Measurements from ENCODE around the gene TMEM40.
A peak's percentile ranks its signal among the peaks of the same experiment; 100 is the strongest.
"Not testable (repeated sequence)": the region's sequence is repeated elsewhere in the genome, so short reads cannot be mapped to it uniquely, and the experiment has no call there.

Gene TMEM40

DNA sequence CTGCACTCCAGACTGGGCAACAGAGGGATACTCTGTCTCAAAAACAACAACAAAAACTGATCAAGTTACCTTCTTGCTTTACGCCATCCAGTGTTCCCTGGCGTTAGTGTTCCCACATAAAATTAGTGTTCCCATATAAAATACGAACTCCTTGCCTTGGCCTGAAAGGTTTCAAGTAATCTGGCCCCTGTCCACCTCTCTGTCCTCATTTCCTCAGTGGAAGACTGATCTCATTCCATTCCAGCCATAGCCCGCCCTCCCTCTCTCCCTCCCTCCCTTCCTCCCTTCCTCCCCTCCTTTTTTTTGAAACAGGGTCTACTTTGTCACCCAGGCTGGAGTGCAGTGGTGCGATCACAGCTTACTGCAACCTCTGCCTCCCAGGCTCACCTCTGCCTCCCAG, 34.6 kb upstream of the TMEM40 start:
- no peak for ATAC-seq (ENCODE audit: insufficient read depth, low read depth)
- DNase-seq = no peak
- no peak overlapping the region for H3K4me3 ChIP-seq (ENCODE audit: low read depth in 1 of 2, low read length in 2 of 2)
- no peak overlapping the region for H3K27ac ChIP-seq (ENCODE audit: low read length)
- no peak overlapping the region for H2AFZ ChIP-seq (ENCODE audit: low read depth, low read length)
- H3K9me3 ChIP-seq (ENCODE audit: insufficient read depth, low read length, severe bottlenecking) = no peaks in the 10 kb centered on the region
- peaks cover 28% of the 10 kb centered on the region for H3K4me1 ChIP-seq (ENCODE audit: insufficient read depth, low read length)
- no peak for TF ChIP-seq EZH2 (IDR thresholded peaks at IDR 0.05; ENCODE audit: borderline replicate concordance, low read depth, low read length, severe bottlenecking)
- TF ChIP-seq, protein P1, sequence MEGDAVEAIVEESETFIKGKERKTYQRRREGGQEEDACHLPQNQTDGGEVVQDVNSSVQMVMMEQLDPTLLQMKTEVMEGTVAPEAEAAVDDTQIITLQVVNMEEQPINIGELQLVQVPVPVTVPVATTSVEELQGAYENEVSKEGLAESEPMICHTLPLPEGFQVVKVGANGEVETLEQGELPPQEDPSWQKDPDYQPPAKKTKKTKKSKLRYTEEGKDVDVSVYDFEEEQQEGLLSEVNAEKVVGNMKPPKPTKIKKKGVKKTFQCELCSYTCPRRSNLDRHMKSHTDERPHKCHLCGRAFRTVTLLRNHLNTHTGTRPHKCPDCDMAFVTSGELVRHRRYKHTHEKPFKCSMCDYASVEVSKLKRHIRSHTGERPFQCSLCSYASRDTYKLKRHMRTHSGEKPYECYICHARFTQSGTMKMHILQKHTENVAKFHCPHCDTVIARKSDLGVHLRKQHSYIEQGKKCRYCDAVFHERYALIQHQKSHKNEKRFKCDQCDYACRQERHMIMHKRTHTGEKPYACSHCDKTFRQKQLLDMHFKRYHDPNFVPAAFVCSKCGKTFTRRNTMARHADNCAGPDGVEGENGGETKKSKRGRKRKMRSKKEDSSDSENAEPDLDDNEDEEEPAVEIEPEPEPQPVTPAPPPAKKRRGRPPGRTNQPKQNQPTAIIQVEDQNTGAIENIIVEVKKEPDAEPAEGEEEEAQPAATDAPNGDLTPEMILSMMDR (IDR thresholded peaks at IDR 0.05; ENCODE audit: borderline replicate concordance, extremely low read depth, low read length, poor library complexity, severe bottlenecking) = no peak
- H3K4me2 ChIP-seq (ENCODE audit: insufficient read depth, low read length) = no peak overlapping the region
- no peaks in the 10 kb centered on the region; the same call in 1 of the 2 replicates for H4K20me1 ChIP-seq (ENCODE audit: insufficient read depth, low read length)
- H3K9ac ChIP-seq (ENCODE audit: low read depth, low read length) = no peak overlapping the region
- no peaks in the 10 kb centered on the region for H3K36me3 ChIP-seq (ENCODE audit: insufficient read depth, low read length)
- no peaks in the 10 kb centered on the region for H3K79me2 ChIP-seq (ENCODE audit: insufficient read depth, low read length)
- no peaks in the 10 kb centered on the region for H3K27me3 ChIP-seq (ENCODE audit: insufficient read depth, low read length, poor library complexity)

DNA sequence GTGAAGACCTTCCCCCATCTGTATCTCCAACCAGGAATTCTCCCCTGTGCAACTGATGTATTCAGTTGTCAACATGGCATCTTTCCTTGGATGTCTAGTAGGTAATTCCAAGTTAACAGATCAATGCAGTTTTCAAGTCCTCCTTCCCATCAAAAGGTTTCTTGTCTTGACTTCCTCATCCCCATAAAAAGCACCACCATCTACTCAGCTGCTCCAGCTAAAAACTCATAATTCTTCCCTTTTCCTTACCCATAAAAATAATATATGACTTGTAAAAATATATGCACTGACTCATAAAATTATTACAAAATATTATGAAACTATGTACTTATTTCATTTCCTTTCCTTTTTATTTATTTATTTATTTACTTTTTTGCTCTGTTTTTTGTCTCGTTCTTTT, 32.4 kb upstream of the TMEM40 start:
- ATAC-seq (ENCODE audit: insufficient read depth, low read depth) = no peak
- H3K27me3 ChIP-seq (ENCODE audit: insufficient read depth, low read length, poor library complexity) = no peaks in the 10 kb centered on the region
- H3K4me1 ChIP-seq (ENCODE audit: insufficient read depth, low read length) = peaks cover 8% of the 10 kb centered on the region
- H3K9ac ChIP-seq (ENCODE audit: low read depth, low read length) = no peak overlapping the region
- no peak overlapping the region for H3K27ac ChIP-seq (ENCODE audit: low read length)
- DNase-seq = no peak
- H3K4me3 ChIP-seq (ENCODE audit: low read depth in 1 of 2, low read length in 2 of 2) = no peak overlapping the region
- no peak overlapping the region for H2AFZ ChIP-seq (ENCODE audit: low read depth, low read length)
- no peaks in the 10 kb centered on the region for H3K79me2 ChIP-seq (ENCODE audit: insufficient read depth, low read length)
- no peaks in the 10 kb centered on the region for H3K9me3 ChIP-seq (ENCODE audit: insufficient read depth, low read length, severe bottlenecking)
- no peak for TF ChIP-seq EZH2 (IDR thresholded peaks at IDR 0.05; ENCODE audit: borderline replicate concordance, low read depth, low read length, severe bottlenecking)
- TF ChIP-seq, protein P1 (IDR thresholded peaks at IDR 0.05; ENCODE audit: borderline replicate concordance, extremely low read depth, low read length, poor library complexity, severe bottlenecking) = no peak
- no peaks in the 10 kb centered on the region for H4K20me1 ChIP-seq (ENCODE audit: insufficient read depth, low read length)
- no peak overlapping the region for H3K4me2 ChIP-seq (ENCODE audit: insufficient read depth, low read length)
- no peaks in the 10 kb centered on the region for H3K36me3 ChIP-seq (ENCODE audit: insufficient read depth, low read length)

DNA sequence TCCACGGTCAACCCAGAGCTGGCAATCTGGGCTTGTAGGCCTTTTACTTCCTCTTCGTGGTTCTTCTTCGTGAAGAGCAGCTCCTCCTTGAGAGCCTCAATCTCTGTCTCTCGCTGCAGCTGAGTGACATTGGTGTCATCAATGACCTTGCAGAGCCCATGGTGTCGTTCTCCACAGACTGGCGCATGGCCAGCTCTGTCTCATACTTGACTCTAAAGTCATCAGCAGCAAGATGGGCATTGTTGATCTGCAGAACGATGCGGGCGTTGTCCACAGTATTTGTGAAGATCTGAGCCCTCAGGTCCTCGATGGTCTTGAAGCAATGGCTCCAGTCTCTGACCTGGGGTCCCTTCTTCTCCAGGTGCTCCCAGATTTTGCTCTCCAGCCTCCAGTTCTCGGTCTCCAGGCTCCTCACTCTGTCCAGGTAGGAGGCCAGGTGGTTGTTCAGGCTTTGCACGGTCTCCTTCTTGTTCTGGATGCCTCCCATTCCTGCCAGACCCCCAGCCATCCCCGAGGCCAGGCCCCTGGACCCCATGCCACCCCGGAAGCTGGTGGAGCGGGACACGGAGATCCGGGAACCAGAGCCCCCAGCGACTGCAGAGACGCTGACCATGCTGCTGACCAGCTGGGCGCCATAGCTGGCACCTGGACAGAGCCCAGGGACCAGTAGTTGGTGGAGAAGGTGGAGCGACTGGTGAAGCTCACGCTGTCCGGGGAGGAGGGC, 29.1 kb upstream of the TMEM40 start:
- H3K36me3 ChIP-seq (ENCODE audit: insufficient read depth, low read length); H3K79me2 ChIP-seq (ENCODE audit: insufficient read depth, low read length); H4K20me1 ChIP-seq (ENCODE audit: insufficient read depth, low read length); ATAC-seq (ENCODE audit: insufficient read depth, low read depth); H3K4me2 ChIP-seq (ENCODE audit: insufficient read depth, low read length); H3K4me1 ChIP-seq (ENCODE audit: insufficient read depth, low read length); H3K27ac ChIP-seq (ENCODE audit: low read length); H3K27me3 ChIP-seq (ENCODE audit: insufficient read depth, low read length, poor library complexity); H3K4me3 ChIP-seq (ENCODE audit: low read depth in 1 of 2, low read length in 2 of 2); H3K9ac ChIP-seq (ENCODE audit: low read depth, low read length); DNase-seq; H2AFZ ChIP-seq (ENCODE audit: low read depth, low read length); H3K9me3 ChIP-seq (ENCODE audit: insufficient read depth, low read length, severe bottlenecking): not testable (repeated sequence)

DNA sequence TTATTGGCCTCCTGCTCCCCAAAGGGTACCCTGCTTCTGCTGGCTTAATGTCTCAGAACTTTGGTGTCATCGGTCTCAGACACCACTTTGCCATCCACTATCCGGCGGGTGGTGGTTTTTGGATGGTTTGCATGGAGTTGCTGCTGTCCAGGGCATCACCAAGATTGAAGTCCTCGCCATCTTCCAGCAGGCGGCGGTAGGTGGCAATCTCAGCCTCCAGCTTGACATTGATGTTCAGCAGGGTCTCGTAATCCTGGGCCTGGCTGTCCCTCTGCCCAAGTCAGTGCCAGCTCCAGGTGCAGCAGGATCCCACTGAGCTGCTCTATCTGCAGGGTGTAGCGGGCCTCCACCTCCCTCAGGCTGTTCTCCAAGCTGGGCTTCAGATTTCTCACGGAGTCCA, 28.3 kb upstream of the TMEM40 start:
- H2AFZ ChIP-seq (ENCODE audit: low read depth, low read length); H4K20me1 ChIP-seq (ENCODE audit: insufficient read depth, low read length); H3K9me3 ChIP-seq (ENCODE audit: insufficient read depth, low read length, severe bottlenecking); H3K9ac ChIP-seq (ENCODE audit: low read depth, low read length); H3K4me1 ChIP-seq (ENCODE audit: insufficient read depth, low read length); H3K36me3 ChIP-seq (ENCODE audit: insufficient read depth, low read length); H3K27ac ChIP-seq (ENCODE audit: low read length); H3K4me2 ChIP-seq (ENCODE audit: insufficient read depth, low read length); H3K79me2 ChIP-seq (ENCODE audit: insufficient read depth, low read length); H3K4me3 ChIP-seq (ENCODE audit: low read depth in 1 of 2, low read length in 2 of 2): not testable (repeated sequence)
- peak; percentile 79 for ATAC-seq (ENCODE audit: insufficient read depth, low read depth)
- TF ChIP-seq, protein P1 (IDR thresholded peaks at IDR 0.05; ENCODE audit: borderline replicate concordance, extremely low read depth, low read length, poor library complexity, severe bottlenecking) = peak; percentile 67
- DNase-seq = peak; percentile 78
- H3K27me3 ChIP-seq (ENCODE audit: insufficient read depth, low read length, poor library complexity) = peaks cover 14% of the 10 kb centered on the region
